GM21825 (cell line): ENCODE measurements around the gene BRPF3.

Source experiments
- ATAC-seq: cut with Tn5 transposase; IDR thresholded peaks from one replicate; pipeline ENCODE4 v1.9.1; 2021; ENCODE audit warnings: mild to moderate bottlenecking, moderate library complexity; ENCODE audit not compliant: unreplicated experiment

The BRPF3 gene

GRCh38 chr6:36196113-36196879 lies at the start of gene BRPF3:
BRPF3 (plus strand) TSS chr6:36196744; CDS start chr6:36200323, 3,579 bp downstream.
- ATAC-seq: peak; percentile 53

GRCh38 chr6:36147294-36147693 lies 49.2 kb upstream of the BRPF3 start:
- ATAC-seq: no peak

- ATAC-seq: no peak
These were observed 47.1 kb upstream of the BRPF3 start for GRCh38 chr6:36149476-36149875.

GRCh38 chr6:36150283-36150682 lies 46.3 kb upstream of the BRPF3 start:
- no peak for ATAC-seq

GRCh38 chr6:36154286-36154685 lies 42.3 kb upstream of the BRPF3 start:
- ATAC-seq: no peak

- ATAC-seq: no peak
These were observed 40.9 kb upstream of the BRPF3 start for GRCh38 chr6:36155662-36156061.

- no peak for ATAC-seq
These were observed 36.3 kb upstream of the BRPF3 start for GRCh38 chr6:36160147-36160760.

GRCh38 chr6:36169023-36170007 lies 27.2 kb upstream of the BRPF3 start:
- ATAC-seq: no peak

- no peak for ATAC-seq
These were observed 25.8 kb upstream of the BRPF3 start for GRCh38 chr6:36170704-36171103.

- ATAC-seq: no peak
These were observed 25.0 kb upstream of the BRPF3 start for GRCh38 chr6:36171573-36171972.

GRCh38 chr6:36177166-36177565 lies 19.4 kb upstream of the BRPF3 start:
- ATAC-seq: no peak

- no peak for ATAC-seq
These were observed 18.0 kb upstream of the BRPF3 start for GRCh38 chr6:36178544-36178943.

- no peak for ATAC-seq
These were observed 16.4 kb upstream of the BRPF3 start for GRCh38 chr6:36180126-36180525.

GRCh38 chr6:36184311-36184710 lies 12.2 kb upstream of the BRPF3 start:
- no peak for ATAC-seq

- no peak for ATAC-seq
These were observed 10.3 kb upstream of the BRPF3 start for GRCh38 chr6:36186199-36186598.

- no peak for ATAC-seq
These were observed 9.1 kb upstream of the BRPF3 start for GRCh38 chr6:36187446-36187845.

- ATAC-seq: no peak
These were observed 952 bp upstream of the BRPF3 start for GRCh38 chr6:36195471-36196112.

- ATAC-seq: peak; percentile 91
These were observed 470 bp downstream of the BRPF3 start for GRCh38 chr6:36196880-36197548.

- no peak for ATAC-seq
These were observed 1.2 kb downstream of the BRPF3 start for GRCh38 chr6:36197739-36198221.

- ATAC-seq: no peak
These were observed 2.4 kb downstream of the BRPF3 start for GRCh38 chr6:36198986-36199385.
